ENCODE data around the gene ISM1.
A peak's percentile ranks its signal among the peaks of the same experiment; 100 is the strongest.

ISM1 gene

GRCh38 chr20:13321416-13321815, 100.3 kb downstream of the ISM1 start:
- ChIA-PET CTCF (no interaction called here), POLR2A (ENCODE audit: low non-redundant PET) (no interaction called here)
- TF ChIP-seq, protein P1, sequence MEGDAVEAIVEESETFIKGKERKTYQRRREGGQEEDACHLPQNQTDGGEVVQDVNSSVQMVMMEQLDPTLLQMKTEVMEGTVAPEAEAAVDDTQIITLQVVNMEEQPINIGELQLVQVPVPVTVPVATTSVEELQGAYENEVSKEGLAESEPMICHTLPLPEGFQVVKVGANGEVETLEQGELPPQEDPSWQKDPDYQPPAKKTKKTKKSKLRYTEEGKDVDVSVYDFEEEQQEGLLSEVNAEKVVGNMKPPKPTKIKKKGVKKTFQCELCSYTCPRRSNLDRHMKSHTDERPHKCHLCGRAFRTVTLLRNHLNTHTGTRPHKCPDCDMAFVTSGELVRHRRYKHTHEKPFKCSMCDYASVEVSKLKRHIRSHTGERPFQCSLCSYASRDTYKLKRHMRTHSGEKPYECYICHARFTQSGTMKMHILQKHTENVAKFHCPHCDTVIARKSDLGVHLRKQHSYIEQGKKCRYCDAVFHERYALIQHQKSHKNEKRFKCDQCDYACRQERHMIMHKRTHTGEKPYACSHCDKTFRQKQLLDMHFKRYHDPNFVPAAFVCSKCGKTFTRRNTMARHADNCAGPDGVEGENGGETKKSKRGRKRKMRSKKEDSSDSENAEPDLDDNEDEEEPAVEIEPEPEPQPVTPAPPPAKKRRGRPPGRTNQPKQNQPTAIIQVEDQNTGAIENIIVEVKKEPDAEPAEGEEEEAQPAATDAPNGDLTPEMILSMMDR (conservative IDR thresholded peaks at IDR 0.05; ENCODE audit: low read depth) = no peak
- DNase-seq (ENCODE audit: low spot score) = no peak
- no peak overlapping the region for H3K27ac ChIP-seq

DNA sequence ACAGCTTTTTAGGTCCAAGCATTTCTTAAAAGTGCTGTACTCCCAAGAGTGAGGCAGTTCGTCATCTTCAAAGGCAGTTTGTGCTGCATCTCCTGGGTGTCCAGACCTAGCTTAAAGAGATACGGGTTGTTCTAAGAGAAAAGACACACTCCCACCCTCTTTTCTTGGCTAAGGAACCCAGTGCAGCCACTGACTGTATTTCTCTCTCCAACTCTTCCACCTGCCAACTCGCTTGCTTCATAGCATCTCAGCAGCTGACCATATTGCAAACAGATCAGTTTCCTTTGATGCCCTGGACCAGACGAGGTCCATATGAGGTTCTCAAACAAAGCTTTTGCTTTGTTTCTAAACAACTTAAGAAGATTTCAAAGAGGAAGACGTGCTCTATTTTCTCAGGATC, 101.1 kb downstream of the ISM1 start:
- ChIA-PET POLR2A (ENCODE audit: low non-redundant PET) (no interaction called here), CTCF (interaction anchor here (0.6 kb wide), 1 partner anchor 22 kb away, joined by 3 read pairs; no protein-coding TSS in a partner anchor)
- DNase-seq (ENCODE audit: low spot score) = no peak
- TF ChIP-seq, protein P1 (conservative IDR thresholded peaks at IDR 0.05; ENCODE audit: low read depth) = no peak
- no peak overlapping the region for H3K27ac ChIP-seq

DNA sequence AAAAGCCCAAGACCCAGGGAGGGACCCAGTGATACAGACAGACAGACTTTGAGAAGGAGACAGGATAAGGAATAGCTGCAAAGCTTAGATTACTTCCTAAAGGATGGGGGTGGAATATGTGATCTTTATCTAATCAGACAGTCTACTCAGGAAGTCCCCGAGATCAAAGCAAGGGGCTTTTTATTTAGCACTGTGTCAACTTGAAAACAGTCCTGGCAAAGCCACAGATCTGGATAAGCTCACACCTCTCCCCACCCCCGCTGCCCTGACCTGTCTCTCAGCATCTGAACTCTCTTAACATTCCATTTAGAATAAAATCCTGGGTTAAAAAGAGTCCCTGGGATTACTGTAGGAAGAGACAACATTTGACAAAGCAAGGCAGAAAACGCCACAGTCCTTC, 101.5 kb downstream of the ISM1 start:
- TF ChIP-seq, protein P1 (conservative IDR thresholded peaks at IDR 0.05; ENCODE audit: low read depth) = no peak
- POLR2A ChIA-PET (ENCODE audit: low non-redundant PET) = no interaction called here
- no peak for DNase-seq (ENCODE audit: low spot score)
- H3K27ac ChIP-seq = no peak overlapping the region
- CTCF ChIA-PET = interaction anchor here (0.6 kb wide), 1 partner anchor 22 kb away, joined by 3 read pairs; no protein-coding TSS in a partner anchor

- no peak overlapping the region for H3K27ac ChIP-seq
- ChIA-PET POLR2A (ENCODE audit: low non-redundant PET) (no interaction called here), CTCF (interaction anchor here (0.6 to 1.2 kb wide), 7 partner anchors 10 to 475 kb away, joined by 3 to 6 read pairs (median 3); no protein-coding TSS in a partner anchor)
- TF ChIP-seq, protein P1 (conservative IDR thresholded peaks at IDR 0.05; ENCODE audit: low read depth) = peak; percentile 44
- no peak for DNase-seq (ENCODE audit: low spot score)
These were observed 104.0 kb downstream of the ISM1 start for GRCh38 chr20:13325033-13325432.

DNA sequence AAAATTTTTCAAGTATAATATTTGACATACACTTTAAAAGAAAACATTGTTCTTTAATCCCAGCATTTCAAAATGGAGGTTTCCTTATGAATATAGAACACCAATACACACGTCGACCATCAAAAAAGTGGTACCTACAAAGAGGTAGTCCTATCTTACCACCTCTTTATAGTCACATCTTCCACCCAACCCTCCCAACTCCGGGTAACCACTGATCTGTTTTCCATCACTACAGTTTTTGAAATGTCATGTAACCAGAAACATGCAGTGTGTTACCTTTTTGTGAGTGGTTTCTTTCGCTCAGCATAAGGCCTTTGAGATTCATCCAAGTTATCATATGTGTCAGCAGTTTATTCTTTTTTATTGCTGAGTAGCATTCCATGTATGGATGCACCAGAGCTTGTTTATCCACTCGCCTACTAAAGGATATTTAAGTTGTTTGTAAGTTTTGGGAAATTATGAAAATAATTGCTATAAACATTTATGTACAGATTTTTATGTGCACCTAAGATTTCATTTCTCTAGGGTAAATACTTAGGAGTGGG, 104.8 kb downstream of the ISM1 start:
- POLR2A ChIA-PET (ENCODE audit: low non-redundant PET) = no interaction called here
- DNase-seq (ENCODE audit: low spot score) = no peak
- CTCF ChIA-PET = no interaction called here
- TF ChIP-seq, protein P1 (conservative IDR thresholded peaks at IDR 0.05; ENCODE audit: low read depth) = no peak
- H3K27ac ChIP-seq = no peak overlapping the region

DNA sequence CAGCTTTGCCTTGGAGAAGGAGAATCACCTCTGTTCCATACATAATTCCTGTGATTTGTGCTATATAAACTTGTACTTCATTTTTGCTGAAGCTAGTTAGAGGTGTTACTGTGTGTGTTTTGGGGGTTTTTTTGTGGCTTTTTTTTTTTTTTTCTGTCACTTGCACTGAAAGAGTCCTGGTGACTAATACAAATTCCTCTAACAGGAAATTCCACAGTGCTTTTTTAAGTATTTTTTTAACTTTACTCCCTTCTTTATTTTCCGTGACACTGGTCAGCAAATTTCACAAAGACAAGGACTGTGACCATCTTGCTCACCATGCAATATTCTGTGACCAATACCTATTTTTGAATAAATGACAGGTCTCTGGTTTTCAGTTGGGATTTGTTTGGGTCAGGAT, 110.5 kb downstream of the ISM1 start:
- ChIA-PET CTCF (interaction anchor here (0.6 to 0.7 kb wide), 2 partner anchors 79 to 403 kb away, joined by 3 to 4 read pairs; no protein-coding TSS in a partner anchor), POLR2A (ENCODE audit: low non-redundant PET) (no interaction called here)
- H3K27ac ChIP-seq = no peak overlapping the region
- no peak for DNase-seq (ENCODE audit: low spot score)
- TF ChIP-seq, protein P1 (conservative IDR thresholded peaks at IDR 0.05; ENCODE audit: low read depth) = no peak
